ENCODE results near the gene NINJ1. TPM values are rescaled to one million over a fixed set of nuclear protein-coding genes. Genes with fewer than 3 reads are reported as not detected.
"Not testable (repeated sequence)": the region's sequence is repeated elsewhere in the genome, so short reads cannot be mapped to it uniquely, and the experiment has no call there.

Gene NINJ1
- total and polyA plus RNA-seq, 4 experiments from 2014 or later: 31.1 to 92.4 (median 53.5) TPM

GRCh38 chr9:93118863-93119702, 15.0 kb downstream of the NINJ1 start:
- Mint-ChIP-seq H3K4me3 (peak overlapping the region in 2 of 8 donors; percentile 18 to 42), H3K9me3 (no peaks in the 10 kb centered on the region), H3K4me1 (peaks cover 12 to 32% (median 22%) of the 10 kb centered on the region in 4 donors), H3K27ac (peak overlapping the region in 6 of 7 donors; percentile 70 to 90 (median 82)), H3K36me3 (peaks cover 0 to 22% of the 10 kb centered on the region in 2 donors), H3K27me3 (no peaks in the 10 kb centered on the region)
- H3K27me3 ChIP-seq (ENCODE audit: insufficient read depth, low read length): no peaks in the 10 kb centered on the region
- ChIA-PET CTCF (ENCODE audit: partially characterized antibody) (interaction anchor here (1.1 to 2.7 kb wide), 5 partner anchors 10 to 38 kb away, joined by 3 to 14 read pairs (median 9); no protein-coding TSS in a partner anchor), POLR2A (ENCODE audit: partially characterized antibody) (interaction anchor here (1.0 to 2.7 kb wide), 6 partner anchors 11 to 32 kb away, joined by 3 to 11 read pairs (median 4); partner anchors contain the start of gene NINJ1)
- no peaks in the 10 kb centered on the region for H3K9me3 ChIP-seq (ENCODE audit: control insufficient read depth in 1 of 2, low read length in 2 of 2)
- no peak overlapping the region for H3K4me3 ChIP-seq (ENCODE audit: low read length in 2 of 2)
- intact Hi-C loops (cut with micrococcal nuclease): no loop called here
- DNase-seq: peak in 1 of 5 donors; percentile 29
- no peaks in the 10 kb centered on the region for H3K36me3 ChIP-seq (ENCODE audit: insufficient read depth, low read length)
- H3K27ac ChIP-seq (ENCODE audit: low read depth, low read length): no peak overlapping the region
- H3K4me1 ChIP-seq (ENCODE audit: insufficient read depth, low read length): peaks cover 21% of the 10 kb centered on the region

DNA sequence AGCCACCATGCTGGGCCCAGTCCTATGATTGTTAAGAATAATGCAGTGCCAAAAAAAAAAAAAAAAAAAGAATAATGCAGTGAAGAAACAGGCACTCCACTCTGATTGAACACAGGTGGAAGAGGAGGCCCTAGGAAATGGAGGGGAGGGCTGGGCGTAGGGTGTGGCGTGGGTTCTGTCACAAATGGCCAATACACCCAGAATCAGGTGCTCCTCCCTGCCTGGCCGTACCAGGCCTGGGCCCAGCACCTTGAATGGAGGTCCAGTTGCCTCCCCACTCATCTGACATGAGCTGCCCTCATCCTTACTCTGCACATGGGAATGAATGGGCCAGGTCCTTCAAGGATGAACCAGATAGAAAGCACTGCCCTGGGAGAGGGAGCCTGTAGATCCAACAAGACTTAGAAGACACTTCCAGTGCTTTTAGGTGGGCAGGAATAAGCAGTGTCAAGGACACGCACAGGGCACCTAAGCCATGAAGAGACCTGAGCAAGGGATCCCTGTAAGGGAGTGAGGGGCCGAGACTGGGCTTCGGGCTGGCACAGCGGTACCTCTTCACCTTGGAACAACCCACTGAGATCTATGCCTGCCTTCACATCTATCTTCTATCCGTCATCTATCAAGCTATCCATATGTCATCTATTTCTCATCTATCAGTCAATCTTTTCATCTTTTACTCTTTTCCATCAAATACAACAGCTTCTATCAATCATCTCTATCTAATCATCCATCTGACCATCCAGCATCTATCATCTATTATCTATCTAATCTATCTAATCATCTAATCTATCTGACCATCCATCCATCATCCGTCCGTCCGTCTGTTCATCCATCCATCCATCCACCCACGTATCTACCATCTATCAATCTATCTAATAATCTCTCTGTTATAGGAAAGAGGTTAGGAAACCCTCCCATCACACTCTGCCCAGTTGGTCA, 15.9 kb downstream of the NINJ1 start:
- no peaks in the 10 kb centered on the region for H3K9me3 ChIP-seq (ENCODE audit: control insufficient read depth in 1 of 2, low read length in 2 of 2)
- peaks cover 5% of the 10 kb centered on the region for H3K36me3 ChIP-seq (ENCODE audit: insufficient read depth, low read length)
- intact Hi-C loops (cut with micrococcal nuclease): no loop called here
- CTCF ChIA-PET (ENCODE audit: partially characterized antibody): interaction anchor here (1.8 to 2.2 kb wide), 3 partner anchors 9 to 11 kb away, joined by 6 to 14 read pairs (median 9); no protein-coding TSS in a partner anchor
- Mint-ChIP-seq H3K4me3 (no peak overlapping the region), H3K4me1 (peaks cover 12 to 28% (median 22%) of the 10 kb centered on the region in 4 donors), H3K9me3 (no peaks in the 10 kb centered on the region), H3K27me3 (no peaks in the 10 kb centered on the region), H3K36me3 (peaks cover 0 to 19% of the 10 kb centered on the region in 2 donors), H3K27ac (peak overlapping the region; percentile 11 to 83 (median 70))
- POLR2A ChIA-PET (ENCODE audit: partially characterized antibody): interaction anchor here (1.0 to 2.7 kb wide), 5 partner anchors 10 to 32 kb away, joined by 3 to 11 read pairs (median 4); partner anchors contain the start of gene NINJ1
- H3K4me3 ChIP-seq (ENCODE audit: low read length in 2 of 2): no peak overlapping the region
- no peaks in the 10 kb centered on the region for H3K27me3 ChIP-seq (ENCODE audit: insufficient read depth, low read length)
- no peak overlapping the region for H3K27ac ChIP-seq (ENCODE audit: low read depth, low read length)
- H3K4me1 ChIP-seq (ENCODE audit: insufficient read depth, low read length): peaks cover 21% of the 10 kb centered on the region
- peak in 1 of 5 donors; percentile 34 for DNase-seq

DNA sequence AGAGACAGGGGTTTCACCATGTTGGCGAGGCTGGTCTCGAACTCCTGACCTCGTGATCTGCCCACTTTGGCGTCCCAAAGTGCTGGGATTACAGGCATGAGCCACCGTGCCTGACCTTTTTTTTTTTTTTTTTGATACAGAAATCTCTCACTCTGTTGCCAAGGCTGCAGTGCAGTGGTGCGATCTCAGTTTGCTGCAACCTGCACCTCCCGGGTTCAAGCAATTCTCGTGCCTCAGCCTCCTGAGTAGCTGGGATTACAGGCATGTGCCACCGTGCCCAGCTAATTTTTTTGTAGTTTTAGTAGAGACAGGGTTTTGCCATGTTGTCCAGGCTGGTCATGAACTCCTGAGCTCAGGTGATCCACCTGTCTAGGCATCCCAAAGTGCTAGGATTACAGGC, 16.5 kb downstream of the NINJ1 start:
- H3K4me3 Mint-ChIP-seq; intact Hi-C loops (cut with micrococcal nuclease); H3K27me3 ChIP-seq (ENCODE audit: insufficient read depth, low read length); H3K27me3 Mint-ChIP-seq; H3K9me3 Mint-ChIP-seq; H3K36me3 ChIP-seq (ENCODE audit: insufficient read depth, low read length); H3K27ac ChIP-seq (ENCODE audit: low read depth, low read length); H3K4me3 ChIP-seq (ENCODE audit: low read length in 2 of 2); H3K9me3 ChIP-seq (ENCODE audit: control insufficient read depth in 1 of 2, low read length in 2 of 2): not testable (repeated sequence)
- ChIA-PET POLR2A (ENCODE audit: partially characterized antibody) (interaction anchor here (0.9 to 1.2 kb wide), 3 partner anchors 14 to 24 kb away, joined by 3 to 4 read pairs (median 3); no protein-coding TSS in a partner anchor), CTCF (ENCODE audit: partially characterized antibody) (interaction anchor here (1.8 to 1.9 kb wide), 2 partner anchors 8 to 11 kb away, joined by 6 to 14 read pairs; no protein-coding TSS in a partner anchor)
- H3K27ac Mint-ChIP-seq: peak overlapping the region in 4 of 7 donors; percentile 17 to 83 (median 59)
- H3K4me1 Mint-ChIP-seq: peaks cover 12 to 28% (median 22%) of the 10 kb centered on the region in 4 donors
- H3K36me3 Mint-ChIP-seq: peaks cover 0 to 22% of the 10 kb centered on the region in 2 donors
- peaks cover 21% of the 10 kb centered on the region for H3K4me1 ChIP-seq (ENCODE audit: insufficient read depth, low read length)
- DNase-seq: peak in 1 of 5 donors; percentile 33

- POLR2A ChIA-PET (ENCODE audit: partially characterized antibody): interaction anchor here (0.9 to 2.0 kb wide), 5 partner anchors 16 to 27 kb away, joined by 3 to 6 read pairs (median 3); partner anchors contain the start of genes CARD19 and NINJ1
- intact Hi-C loops (cut with micrococcal nuclease): no loop called here
- H3K4me1 ChIP-seq (ENCODE audit: insufficient read depth, low read length): peaks cover 21% of the 10 kb centered on the region
These were observed 17.7 kb downstream of the NINJ1 start for GRCh38 chr9:93116072-93116961.

GRCh38 chr9:93115486-93116071, 18.5 kb downstream of the NINJ1 start:
- Mint-ChIP-seq H3K27me3 (no peaks in the 10 kb centered on the region), H3K9me3 (no peaks in the 10 kb centered on the region), H3K4me3 (no peak overlapping the region), H3K4me1 (peaks cover 12 to 25% (median 22%) of the 10 kb centered on the region in 4 donors), H3K27ac (peak overlapping the region in 1 of 7 donors; percentile 62), H3K36me3 (peaks cover 4 to 27% of the 10 kb centered on the region in 2 donors)
- Histone ChIP-seq H3K4me3 (ENCODE audit: low read length in 2 of 2) (no peak overlapping the region), H3K9me3 (ENCODE audit: control insufficient read depth in 1 of 2, low read length in 2 of 2) (no peaks in the 10 kb centered on the region), H3K27me3 (ENCODE audit: insufficient read depth, low read length) (no peaks in the 10 kb centered on the region), H3K36me3 (ENCODE audit: insufficient read depth, low read length) (peaks cover 22% of the 10 kb centered on the region), H3K4me1 (ENCODE audit: insufficient read depth, low read length) (peaks cover 21% of the 10 kb centered on the region), H3K27ac (ENCODE audit: low read depth, low read length) (no peak overlapping the region)
- ChIA-PET CTCF (ENCODE audit: partially characterized antibody) (interaction anchor here (1.9 kb wide), 1 partner anchor 9 kb away, joined by 6 read pairs; no protein-coding TSS in a partner anchor), POLR2A (ENCODE audit: partially characterized antibody) (interaction anchor here (1.0 to 2.0 kb wide), 2 partner anchors 18 to 28 kb away, joined by 3 to 6 read pairs; partner anchors contain the start of gene NINJ1)
- intact Hi-C loops (cut with micrococcal nuclease): no loop called here
- DNase-seq: peak in 1 of 5 donors; percentile 58

More at GRCh38 chr9:93116072-93116961, 17.7 kb downstream of the NINJ1 start:
- peak overlapping the region in 3 of 7 donors; percentile 15 to 81 (median 41) for H3K27ac Mint-ChIP-seq
- no peaks in the 10 kb centered on the region for H3K9me3 ChIP-seq (ENCODE audit: control insufficient read depth in 1 of 2, low read length in 2 of 2)
- H3K36me3 Mint-ChIP-seq: peaks cover 0 to 25% of the 10 kb centered on the region in 2 donors
- no peak overlapping the region for H3K27ac ChIP-seq (ENCODE audit: low read depth, low read length)
- CTCF ChIA-PET (ENCODE audit: partially characterized antibody): interaction anchor here (1.9 kb wide), 1 partner anchor 10 kb away, joined by 6 read pairs; no protein-coding TSS in a partner anchor
- no peak overlapping the region for H3K4me3 Mint-ChIP-seq
- no peaks in the 10 kb centered on the region for H3K27me3 ChIP-seq (ENCODE audit: insufficient read depth, low read length)
- no peaks in the 10 kb centered on the region for H3K9me3 Mint-ChIP-seq
- no peaks in the 10 kb centered on the region for H3K27me3 Mint-ChIP-seq
- peaks cover 12 to 25% (median 21%) of the 10 kb centered on the region in 4 donors for H3K4me1 Mint-ChIP-seq
- peak in 1 of 5 donors; percentile 39 for DNase-seq
- H3K36me3 ChIP-seq (ENCODE audit: insufficient read depth, low read length): peaks cover 16% of the 10 kb centered on the region
- no peak overlapping the region for H3K4me3 ChIP-seq (ENCODE audit: low read length in 2 of 2)

DNA sequence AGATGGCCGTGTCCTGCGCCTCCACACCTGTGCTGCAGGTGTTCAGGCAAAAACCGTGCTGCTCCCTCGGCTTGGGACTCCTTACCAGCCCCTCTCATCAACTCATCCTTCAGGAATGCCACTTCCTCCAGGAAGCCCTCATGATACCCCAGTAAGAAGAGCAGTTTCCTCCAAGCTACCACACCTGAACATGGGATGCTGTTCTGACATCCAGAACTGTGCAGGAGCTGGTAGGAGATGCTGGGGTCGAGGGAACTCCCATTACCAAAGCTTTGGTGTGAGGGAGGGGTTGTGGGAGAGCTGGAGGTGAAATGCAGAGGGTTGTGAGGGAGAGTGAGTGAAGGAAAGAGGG, 19.1 kb downstream of the NINJ1 start:
- peak overlapping the region in 6 of 7 donors; percentile 62 to 86 (median 70) for H3K27ac Mint-ChIP-seq
- CTCF ChIA-PET (ENCODE audit: partially characterized antibody): no interaction called here

More for the DNA sequence above, 19.1 kb downstream of the NINJ1 start:
- Histone ChIP-seq H3K4me1 (ENCODE audit: insufficient read depth, low read length) (peaks cover 15% of the 10 kb centered on the region), H3K4me3 (ENCODE audit: low read length in 2 of 2) (no peak overlapping the region), H3K9me3 (ENCODE audit: control insufficient read depth in 1 of 2, low read length in 2 of 2) (no peaks in the 10 kb centered on the region), H3K27ac (ENCODE audit: low read depth, low read length) (no peak overlapping the region), H3K27me3 (ENCODE audit: insufficient read depth, low read length) (no peaks in the 10 kb centered on the region), H3K36me3 (ENCODE audit: insufficient read depth, low read length) (peaks cover 27% of the 10 kb centered on the region)
- Mint-ChIP-seq H3K36me3 (peaks cover 4 to 28% of the 10 kb centered on the region in 2 donors), H3K27me3 (no peaks in the 10 kb centered on the region), H3K4me1 (peaks cover 8 to 18% (median 17%) of the 10 kb centered on the region in 4 donors), H3K4me3 (peak overlapping the region in 1 of 8 donors; percentile 11), H3K9me3 (no peaks in the 10 kb centered on the region)
- intact Hi-C loops (cut with micrococcal nuclease): no loop called here
- DNase-seq: no peak
- POLR2A ChIA-PET (ENCODE audit: partially characterized antibody): interaction anchor here (2.0 kb wide), 1 partner anchor 19 kb away, joined by 6 read pairs; the partner anchor contains the start of gene NINJ1
